Measurements from ENCODE around the gene UAP1L1. TPM values are rescaled to one million over a fixed set of nuclear protein-coding genes. Genes with fewer than 3 reads are reported as not detected.

The UAP1L1 gene
- total and polyA plus RNA-seq, 2 experiments from 2014 or later: 15.6 to 39.1 TPM

DNA sequence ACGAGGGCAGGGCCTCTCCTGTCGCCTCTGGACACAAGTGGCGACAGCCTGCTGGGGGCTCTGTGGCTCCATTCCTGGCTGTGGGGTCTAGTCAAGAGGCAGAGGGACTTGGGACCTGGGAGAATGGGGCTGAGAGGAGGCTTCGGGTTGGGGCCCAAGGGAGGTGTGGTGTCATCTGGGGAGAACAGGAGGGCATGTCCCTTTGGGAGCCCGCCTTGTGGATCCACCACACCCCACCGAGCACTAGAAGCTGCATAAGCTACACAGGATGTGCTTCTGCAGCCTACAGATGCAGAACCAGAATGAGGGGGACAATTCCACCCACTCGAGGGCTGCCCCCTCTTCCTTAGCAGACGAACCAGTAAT lies 5.6 kb downstream of the UAP1L1 start:
- Histone ChIP-seq H2AFZ (no peak overlapping the region), H3K4me1 (ENCODE audit: insufficient read depth) (peaks cover 24% of the 10 kb centered on the region), H3K36me3 (replicated peaks; ENCODE audit: insufficient read depth, low read depth) (no peaks in the 10 kb centered on the region), H3K27ac (no peak overlapping the region), H3K4me2 (no peak overlapping the region), H4K20me1 (ENCODE audit: insufficient read depth, poor library complexity, severe bottlenecking) (peaks cover 11% of the 10 kb centered on the region), H3K4me3 (no peak overlapping the region), H3K9me2 (replicated peaks; ENCODE audit: insufficient read depth) (no peaks in the 10 kb centered on the region), H3K79me2 (peaks cover 19% of the 10 kb centered on the region), H3K27me3 (peaks cover 14% of the 10 kb centered on the region), H3K9me3 (ENCODE audit: low read depth) (no peaks in the 10 kb centered on the region)
- no peak for DNase-seq (ENCODE audit: low spot score)
- 86% methylated on average over 8 of the region's 8 CpGs for WGBS (ENCODE audit: low lambda C conversion rate, missing lambda C conversion rate)
- TF ChIP-seq EZH2 (IDR thresholded peaks at IDR 0.05; ENCODE audit: borderline replicate concordance) (no peak), EZH2phosphoT487 (IDR thresholded peaks at IDR 0.05; ENCODE audit: low read depth, severe bottlenecking, unreplicated experiment) (no peak)
- TF ChIP-seq, protein P1, sequence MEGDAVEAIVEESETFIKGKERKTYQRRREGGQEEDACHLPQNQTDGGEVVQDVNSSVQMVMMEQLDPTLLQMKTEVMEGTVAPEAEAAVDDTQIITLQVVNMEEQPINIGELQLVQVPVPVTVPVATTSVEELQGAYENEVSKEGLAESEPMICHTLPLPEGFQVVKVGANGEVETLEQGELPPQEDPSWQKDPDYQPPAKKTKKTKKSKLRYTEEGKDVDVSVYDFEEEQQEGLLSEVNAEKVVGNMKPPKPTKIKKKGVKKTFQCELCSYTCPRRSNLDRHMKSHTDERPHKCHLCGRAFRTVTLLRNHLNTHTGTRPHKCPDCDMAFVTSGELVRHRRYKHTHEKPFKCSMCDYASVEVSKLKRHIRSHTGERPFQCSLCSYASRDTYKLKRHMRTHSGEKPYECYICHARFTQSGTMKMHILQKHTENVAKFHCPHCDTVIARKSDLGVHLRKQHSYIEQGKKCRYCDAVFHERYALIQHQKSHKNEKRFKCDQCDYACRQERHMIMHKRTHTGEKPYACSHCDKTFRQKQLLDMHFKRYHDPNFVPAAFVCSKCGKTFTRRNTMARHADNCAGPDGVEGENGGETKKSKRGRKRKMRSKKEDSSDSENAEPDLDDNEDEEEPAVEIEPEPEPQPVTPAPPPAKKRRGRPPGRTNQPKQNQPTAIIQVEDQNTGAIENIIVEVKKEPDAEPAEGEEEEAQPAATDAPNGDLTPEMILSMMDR (IDR thresholded peaks at IDR 0.05; ENCODE audit: poor library complexity): no peak

- Histone ChIP-seq H3K4me1 (ENCODE audit: insufficient read depth) (peaks cover 21% of the 10 kb centered on the region), H3K4me2 (no peak overlapping the region), H3K79me2 (peaks cover 20% of the 10 kb centered on the region), H4K20me1 (ENCODE audit: insufficient read depth, poor library complexity, severe bottlenecking) (peaks cover 11% of the 10 kb centered on the region), H2AFZ (no peak overlapping the region), H3K9me3 (ENCODE audit: low read depth) (no peaks in the 10 kb centered on the region), H3K36me3 (replicated peaks; ENCODE audit: insufficient read depth, low read depth) (no peaks in the 10 kb centered on the region), H3K4me3 (no peak overlapping the region), H3K27me3 (peaks cover 9% of the 10 kb centered on the region), H3K9me2 (replicated peaks; ENCODE audit: insufficient read depth) (no peaks in the 10 kb centered on the region), H3K27ac (peak overlapping the region; percentile 57)
- WGBS (ENCODE audit: low lambda C conversion rate, missing lambda C conversion rate): 51% methylated on average over 12 of the region's 12 CpGs
- peak; percentile 85 for DNase-seq (ENCODE audit: low spot score)
- TF ChIP-seq EZH2phosphoT487 (IDR thresholded peaks at IDR 0.05; ENCODE audit: low read depth, severe bottlenecking, unreplicated experiment): no peak
- TF ChIP-seq, protein P1 (IDR thresholded peaks at IDR 0.05; ENCODE audit: poor library complexity): no peak
- no peak for TF ChIP-seq EZH2 (IDR thresholded peaks at IDR 0.05; ENCODE audit: borderline replicate concordance)
These were observed 6.2 kb downstream of the UAP1L1 start for GRCh38 chr9:137083394-137084004.

- Histone ChIP-seq H3K9me3 (ENCODE audit: low read depth) (no peaks in the 10 kb centered on the region), H3K27me3 (peaks cover under 1% of the 10 kb centered on the region), H4K20me1 (ENCODE audit: insufficient read depth, poor library complexity, severe bottlenecking) (peaks cover 5% of the 10 kb centered on the region), H3K9me2 (replicated peaks; ENCODE audit: insufficient read depth) (no peaks in the 10 kb centered on the region), H3K4me3 (no peak overlapping the region), H3K27ac (no peak overlapping the region), H3K79me2 (peaks cover 21% of the 10 kb centered on the region), H3K36me3 (replicated peaks; ENCODE audit: insufficient read depth, low read depth) (no peaks in the 10 kb centered on the region), H2AFZ (no peak overlapping the region), H3K4me1 (ENCODE audit: insufficient read depth) (peaks cover 17% of the 10 kb centered on the region), H3K4me2 (no peak overlapping the region)
- WGBS (ENCODE audit: low lambda C conversion rate, missing lambda C conversion rate): 85% methylated on average over 9 of the region's 9 CpGs
- DNase-seq (ENCODE audit: low spot score): no peak
- no peak for TF ChIP-seq EZH2 (IDR thresholded peaks at IDR 0.05; ENCODE audit: borderline replicate concordance)
These were observed 7.2 kb downstream of the UAP1L1 start for GRCh38 chr9:137084526-137084925.

GRCh38 chr9:137085920-137086530 lies 8.7 kb downstream of the UAP1L1 start:
- no peaks in the 10 kb centered on the region for H3K27me3 ChIP-seq
- no peaks in the 10 kb centered on the region for H3K9me2 ChIP-seq (replicated peaks; ENCODE audit: insufficient read depth)
- no peaks in the 10 kb centered on the region for H3K36me3 ChIP-seq (replicated peaks; ENCODE audit: insufficient read depth, low read depth)
- peaks cover 20% of the 10 kb centered on the region for H3K79me2 ChIP-seq
- peaks cover 17% of the 10 kb centered on the region for H3K4me1 ChIP-seq (ENCODE audit: insufficient read depth)
- DNase-seq (ENCODE audit: low spot score): peak; percentile 55
- no peaks in the 10 kb centered on the region for H3K9me3 ChIP-seq (ENCODE audit: low read depth)
- peaks cover 4% of the 10 kb centered on the region for H4K20me1 ChIP-seq (ENCODE audit: insufficient read depth, poor library complexity, severe bottlenecking)
- TF ChIP-seq EZH2phosphoT487 (IDR thresholded peaks at IDR 0.05; ENCODE audit: low read depth, severe bottlenecking, unreplicated experiment) (no peak), EZH2 (IDR thresholded peaks at IDR 0.05; ENCODE audit: borderline replicate concordance) (no peak)
- TF ChIP-seq, protein P1 (IDR thresholded peaks at IDR 0.05; ENCODE audit: poor library complexity): no peak
- peak overlapping the region; percentile 28 for H2AFZ ChIP-seq
- WGBS (ENCODE audit: low lambda C conversion rate, missing lambda C conversion rate): 6% methylated on average over 25 of the region's 58 CpGs
- peak overlapping the region; percentile 86 for H3K4me2 ChIP-seq
- peak overlapping the region; percentile 34 for H3K4me3 ChIP-seq
- H3K27ac ChIP-seq: peak overlapping the region; percentile 88

Measured in hepatocyte (in vitro differentiated cells).